Naive thymus-derived CD4-positive, alpha-beta T cell (primary cell): Measurements from ENCODE around the gene NIPA2. TPM values are rescaled to one million over a fixed set of nuclear protein-coding genes. Genes with fewer than 3 reads are reported as not detected.
A peak's percentile ranks its signal among the peaks of the same experiment; 100 is the strongest.

ENCODE experiments used
- ATAC-seq: fragments of 150-1000 bp; cut with Tn5 transposase; 2 replicates; pipeline ENCODE4 v1.10.0; 2021; ENCODE audit warnings: mild to moderate bottlenecking, moderate library complexity
- CTCF ChIA-PET: fragments of 350-600 bp; sonication (Branson Sonifier 250); formaldehyde crosslinking; loops from one replicate; lab custom pipeline; 2021; ENCODE audit warnings: antibody characterized with exemption; lab: Charles Lee
- POLR2A ChIA-PET: fragments of 350-600 bp; sonication (Branson Sonifier 250); formaldehyde crosslinking; loops from one replicate; lab custom pipeline; 2021; ENCODE audit warnings: antibody characterized with exemption, inconsistent platforms; lab: Charles Lee
- DNase-seq, 9 donors: peaks; one replicate each; pipeline versions ENCODE4 v3.0.0 to v3.0.0-alpha.2; 2020 to 2022; ENCODE audit warnings: mixed read lengths in 1 of 9
- H3K27ac ChIP-seq: one replicate; pipeline ENCODE4 v1.7.0; 2013; ENCODE audit warnings: mild to moderate bottlenecking, low read depth, low read length, moderate library complexity
- H3K27me3 ChIP-seq, 2 donors: one replicate each; pipeline ENCODE4 v1.7.0; 2013; ENCODE audit warnings: low read length in 2 of 2, mild to moderate bottlenecking in 2 of 2, moderate library complexity in 2 of 2; ENCODE audit not compliant: control insufficient read depth in 2 of 2, insufficient read depth in 2 of 2
- H3K36me3 ChIP-seq, 3 experiments: 1 replicate in 2 of 3; 2 replicates in 1 of 3; pipeline ENCODE4 v1.7.0; 2013; ENCODE audit warnings: low read length in 3 of 3, mild to moderate bottlenecking in 3 of 3, moderate library complexity in 1 of 3; ENCODE audit not compliant: insufficient read depth in 3 of 3, control insufficient read depth in 2 of 3
- H3K4me1 ChIP-seq, 2 donors: one replicate each; pipeline ENCODE4 v1.7.0; 2013; ENCODE audit warnings: low read length in 2 of 2, mild to moderate bottlenecking in 2 of 2, moderate library complexity in 1 of 2; ENCODE audit not compliant: control insufficient read depth in 2 of 2, insufficient read depth in 2 of 2
- H3K4me3 ChIP-seq: 2 replicates; pipeline ENCODE4 v1.7.0; 2013; ENCODE audit warnings: mild to moderate bottlenecking, low read length
- H3K9me3 ChIP-seq, 3 experiments: 1 replicate in 2 of 3; 2 replicates in 1 of 3; pipeline ENCODE4 v1.7.0; 2013; ENCODE audit warnings: low read length in 3 of 3; ENCODE audit not compliant: control insufficient read depth in 2 of 3
- H3K27ac Mint-ChIP-seq, 9 donors: one replicate each; pipeline ENCODE4 v1.8.0; 2020 to 2022; ENCODE audit warnings: mixed read lengths in 9 of 9, mild to moderate bottlenecking in 8 of 9, moderate library complexity in 5 of 9, inconsistent platforms in 2 of 9
- H3K27me3 Mint-ChIP-seq, 5 donors: one replicate each; pipeline ENCODE4 v1.8.0; 2021 to 2022; ENCODE audit warnings: mixed read lengths in 5 of 5, mild to moderate bottlenecking in 1 of 5
- H3K36me3 Mint-ChIP-seq, 5 donors: one replicate each; pipeline ENCODE4 v1.8.0; 2020 to 2022; ENCODE audit warnings: mixed read lengths in 5 of 5, mild to moderate bottlenecking in 3 of 5, inconsistent platforms in 1 of 5
- H3K4me1 Mint-ChIP-seq, 7 donors: one replicate each; pipeline ENCODE4 v1.8.0; 2020 to 2022; ENCODE audit warnings: mixed read lengths in 7 of 7, mild to moderate bottlenecking in 3 of 7, inconsistent platforms in 1 of 7
- H3K4me3 Mint-ChIP-seq, 10 donors: one replicate each; pipeline ENCODE4 v1.8.0; 2020 to 2022; ENCODE audit warnings: mild to moderate bottlenecking in 10 of 10, mixed read lengths in 10 of 10, moderate library complexity in 6 of 10, inconsistent platforms in 2 of 10
- H3K9me3 Mint-ChIP-seq, 11 donors: one replicate each; pipeline ENCODE4 v1.8.0; 2020 to 2022; ENCODE audit warnings: mixed read lengths in 11 of 11, mild to moderate bottlenecking in 4 of 11, inconsistent platforms in 1 of 11, moderate library complexity in 1 of 11
- intact Hi-C, 2 donors: fragments of 100-400 bp; cut with micrococcal nuclease; formaldehyde crosslinking; loops; one replicate each; pipeline ENCODE4 v1.15.1; 2023
- polyA plus RNA-seq, 2 donors: library from polyadenylated mRNA; unstranded; fragments of 300-500 nt; fragmentation: Illumina TruSeq; gene quantifications; one replicate each; pipeline ENCODE4 v1.2.3, GENCODE V29; 2021
- total RNA-seq, 6 experiments: library from RNA in 5 of 6; stranded (reverse) in 5 of 6; gene quantifications; 1 replicate in 5 of 6; 2 replicates in 1 of 6; pipeline ENCODE4 v1.2.3 and lab custom pipeline; 2021 to 2026

The NIPA2 gene
- total and polyA plus RNA-seq, 7 experiments from 2014 or later = 28.7 to 42.0 (median 37.0) TPM

GRCh38 chr15:22823495-22824128, 14.9 kb upstream of the NIPA2 start:
- Mint-ChIP-seq H3K4me1 (peaks cover 0 to 4% (median 0%) of the 10 kb centered on the region in 7 donors), H3K27me3 (no peaks in the 10 kb centered on the region), H3K27ac (no peak overlapping the region), H3K36me3 (peaks cover 8 to 52% (median 18%) of the 10 kb centered on the region in 5 donors), H3K9me3 (no peaks in the 10 kb centered on the region), H3K4me3 (no peak overlapping the region)
- ChIA-PET CTCF (no interaction called here), POLR2A (no interaction called here)
- ATAC-seq (no peak), DNase-seq (no peak)
- no peak overlapping the region for H3K27ac ChIP-seq
- H3K4me1 ChIP-seq = no peaks in the 10 kb centered on the region
- H3K27me3 ChIP-seq = no peaks in the 10 kb centered on the region
- intact Hi-C loops = no loop called here
- no peaks in the 10 kb centered on the region for H3K9me3 ChIP-seq
- peaks cover 0 to 38% (median 18%) of the 10 kb centered on the region in 3 experiments for H3K36me3 ChIP-seq
- H3K4me3 ChIP-seq = no peak overlapping the region

- H3K36me3 Mint-ChIP-seq = peaks cover 8 to 32% (median 12%) of the 10 kb centered on the region in 5 donors
- H3K9me3 ChIP-seq = no peaks in the 10 kb centered on the region
- H3K36me3 ChIP-seq = peaks cover 0 to 19% (median 18%) of the 10 kb centered on the region in 3 experiments
- H3K4me1 ChIP-seq = no peaks in the 10 kb centered on the region
- H3K4me3 Mint-ChIP-seq = no peak overlapping the region
- intact Hi-C loops = no loop called here
- POLR2A ChIA-PET = no interaction called here
- H3K27ac ChIP-seq = no peak overlapping the region
- no peak overlapping the region for H3K27ac Mint-ChIP-seq
- no peak for ATAC-seq
- no peaks in the 10 kb centered on the region for H3K27me3 Mint-ChIP-seq
- no peak for DNase-seq
- H3K27me3 ChIP-seq = no peaks in the 10 kb centered on the region
- no peaks in the 10 kb centered on the region for H3K9me3 Mint-ChIP-seq
- CTCF ChIA-PET = no interaction called here
- H3K4me1 Mint-ChIP-seq = peaks cover 0 to 1% (median 0%) of the 10 kb centered on the region in 7 donors
- H3K4me3 ChIP-seq = no peak overlapping the region
Measured at GRCh38 chr15:22827125-22827524, 11.3 kb upstream of the NIPA2 start.

- CTCF ChIA-PET = no interaction called here
- H3K4me1 Mint-ChIP-seq = no peaks in the 10 kb centered on the region
- H3K27me3 ChIP-seq = no peaks in the 10 kb centered on the region
Measured at GRCh38 chr15:22831473-22831872, 7.0 kb upstream of the NIPA2 start.

GRCh38 chr15:22839046-22839695, 705 bp downstream of the NIPA2 start:
- intact Hi-C loops = loop anchor here in 1 of 2 donors (5.0 kb wide), 2 partner anchors 82 to 198 kb away; partner anchors contain the start of gene TUBGCP5
- Histone ChIP-seq H3K36me3 (peaks cover 0 to 11% (median 0%) of the 10 kb centered on the region in 3 experiments), H3K9me3 (no peaks in the 10 kb centered on the region), H3K4me1 (peaks cover 15 to 18% of the 10 kb centered on the region in 2 donors), H3K27me3 (no peaks in the 10 kb centered on the region), H3K4me3 (peak overlapping the region; percentile 95), H3K27ac (peak overlapping the region; percentile 98)
- ChIA-PET POLR2A (interaction anchor here (0.6 to 1.0 kb wide), 2 partner anchors 9 to 604 kb away, joined by 3 to 6 read pairs; no protein-coding TSS in a partner anchor), CTCF (no interaction called here)
- H3K4me3 Mint-ChIP-seq = peak overlapping the region; percentile 89 to 99 (median 94)
- DNase-seq (peak in 3 of 9 donors; percentile 9 to 17 (median 11)), ATAC-seq (no peak)
- no peaks in the 10 kb centered on the region for H3K27me3 Mint-ChIP-seq
- peaks cover 0 to 8% (median 6%) of the 10 kb centered on the region in 5 donors for H3K36me3 Mint-ChIP-seq
- peaks cover 18 to 41% (median 29%) of the 10 kb centered on the region in 7 donors for H3K4me1 Mint-ChIP-seq
- peaks cover 0 to 1% (median 0%) of the 10 kb centered on the region in 11 donors for H3K9me3 Mint-ChIP-seq
- peak overlapping the region; percentile 81 to 99 (median 94) for H3K27ac Mint-ChIP-seq

More at GRCh38 chr15:22831473-22831872, 7.0 kb upstream of the NIPA2 start:
- Mint-ChIP-seq H3K9me3 (peaks cover 0 to 4% (median 0%) of the 10 kb centered on the region in 11 donors), H3K36me3 (peaks cover 1 to 14% (median 3%) of the 10 kb centered on the region in 5 donors), H3K27me3 (peaks cover 0 to 7% (median 0%) of the 10 kb centered on the region in 5 donors), H3K27ac (no peak overlapping the region), H3K4me3 (no peak overlapping the region)
- DNase-seq (no peak), ATAC-seq (no peak)
- Histone ChIP-seq H3K9me3 (no peaks in the 10 kb centered on the region), H3K27ac (no peak overlapping the region), H3K4me3 (no peak overlapping the region), H3K36me3 (peaks cover 0 to 3% (median 1%) of the 10 kb centered on the region in 3 experiments), H3K4me1 (no peaks in the 10 kb centered on the region)
- intact Hi-C loops = no loop called here
- POLR2A ChIA-PET = no interaction called here

- Mint-ChIP-seq H3K27ac (peak overlapping the region in 2 of 9 donors; percentile 10 to 53), H3K36me3 (peaks cover 0 to 15% (median 11%) of the 10 kb centered on the region in 5 donors), H3K9me3 (peaks cover 0 to 3% (median 0%) of the 10 kb centered on the region in 11 donors), H3K4me1 (peaks cover 23 to 70% (median 51%) of the 10 kb centered on the region in 7 donors), H3K4me3 (no peak overlapping the region), H3K27me3 (no peaks in the 10 kb centered on the region)
- Histone ChIP-seq H3K36me3 (peaks cover 0 to 33% (median 3%) of the 10 kb centered on the region in 3 experiments), H3K9me3 (no peaks in the 10 kb centered on the region), H3K4me3 (no peak overlapping the region), H3K27ac (no peak overlapping the region), H3K27me3 (no peaks in the 10 kb centered on the region), H3K4me1 (peaks cover 11 to 14% of the 10 kb centered on the region in 2 donors)
- ChIA-PET POLR2A (no interaction called here), CTCF (no interaction called here)
- DNase-seq = no peak
- ATAC-seq = no peak
- intact Hi-C loops = no loop called here
Measured at GRCh38 chr15:22844421-22845288, 6.2 kb downstream of the NIPA2 start.

GRCh38 chr15:22845289-22845900, 6.9 kb downstream of the NIPA2 start:
- ChIA-PET POLR2A (no interaction called here), CTCF (no interaction called here)
- H3K9me3 Mint-ChIP-seq = peaks cover 0 to 3% (median 0%) of the 10 kb centered on the region in 11 donors
- no peak overlapping the region for H3K4me3 ChIP-seq
- H3K27me3 Mint-ChIP-seq = no peaks in the 10 kb centered on the region
- no peaks in the 10 kb centered on the region for H3K27me3 ChIP-seq
- no peaks in the 10 kb centered on the region for H3K9me3 ChIP-seq
- DNase-seq = no peak
- no peak for ATAC-seq
- peaks cover 0 to 15% (median 11%) of the 10 kb centered on the region in 5 donors for H3K36me3 Mint-ChIP-seq
- intact Hi-C loops = no loop called here
- H3K4me1 ChIP-seq = peaks cover 6 to 8% of the 10 kb centered on the region in 2 donors
- H3K36me3 ChIP-seq = peaks cover 0 to 41% (median 3%) of the 10 kb centered on the region in 3 experiments
- H3K4me3 Mint-ChIP-seq = no peak overlapping the region
- peaks cover 23 to 67% (median 49%) of the 10 kb centered on the region in 7 donors for H3K4me1 Mint-ChIP-seq
- peak overlapping the region in 3 of 9 donors; percentile 17 to 36 (median 21) for H3K27ac Mint-ChIP-seq
- H3K27ac ChIP-seq = no peak overlapping the region
